ENCODE measurements around the gene GPR142.

Gene GPR142

GRCh38 chr17:74345433-74346241 lies 21.7 kb upstream of the GPR142 start:
- FAIRE-seq, result no peak

- no peak for FAIRE-seq
These were observed 19.7 kb upstream of the GPR142 start for GRCh38 chr17:74347646-74348045.

GRCh38 chr17:74349120-74349519 lies 18.2 kb upstream of the GPR142 start:
- FAIRE-seq, result no peak

GRCh38 chr17:74350486-74350885 lies 16.8 kb upstream of the GPR142 start:
- FAIRE-seq, result no peak

GRCh38 chr17:74351552-74352210 lies 15.6 kb upstream of the GPR142 start:
- FAIRE-seq, result no peak

GRCh38 chr17:74353446-74354060 lies 13.8 kb upstream of the GPR142 start:
- no peak for FAIRE-seq

GRCh38 chr17:74354123-74354522 lies 13.2 kb upstream of the GPR142 start:
- FAIRE-seq, result no peak

- FAIRE-seq, result no peak
These were observed 12.7 kb upstream of the GPR142 start for GRCh38 chr17:74354561-74354960.

GRCh38 chr17:74355065-74355464 lies 12.2 kb upstream of the GPR142 start:
- FAIRE-seq, result no peak

- no peak for FAIRE-seq
These were observed 10.4 kb upstream of the GPR142 start for GRCh38 chr17:74356646-74357465.

GRCh38 chr17:74357466-74357809 lies 9.9 kb upstream of the GPR142 start:
- no peak for FAIRE-seq

- no peak for FAIRE-seq
These were observed 8.6 kb upstream of the GPR142 start for GRCh38 chr17:74358697-74359096.

GRCh38 chr17:74359916-74360315 lies 7.4 kb upstream of the GPR142 start:
- no peak for FAIRE-seq

GRCh38 chr17:74360899-74361229 lies 6.4 kb upstream of the GPR142 start:
- FAIRE-seq, result no peak

- FAIRE-seq, result no peak
These were observed 5.9 kb upstream of the GPR142 start, which contains the start of gene BTBD17 for GRCh38 chr17:74361230-74362068. TSS of gene BTBD17 (minus strand) at chr17:74361868. CDS start at chr17:74361819, 49 bp downstream.

- no peak for FAIRE-seq
These were observed 5.3 kb upstream of the GPR142 start for GRCh38 chr17:74362069-74362405.

- FAIRE-seq, result no peak
These were observed 4.4 kb upstream of the GPR142 start for GRCh38 chr17:74362810-74363498.

- FAIRE-seq, result no peak
These were observed 1.2 kb downstream of the GPR142 start for GRCh38 chr17:74368341-74369081.

GRCh38 chr17:74369221-74369620 lies 1.9 kb downstream of the GPR142 start:
- no peak for FAIRE-seq

GRCh38 chr17:74369665-74370490 lies 2.6 kb downstream of the GPR142 start:
- no peak for FAIRE-seq
